ENCODE measurements around the gene CHMP1B.
A peak's percentile ranks its signal among the peaks of the same experiment; 100 is the strongest.

CHMP1B gene

DNA sequence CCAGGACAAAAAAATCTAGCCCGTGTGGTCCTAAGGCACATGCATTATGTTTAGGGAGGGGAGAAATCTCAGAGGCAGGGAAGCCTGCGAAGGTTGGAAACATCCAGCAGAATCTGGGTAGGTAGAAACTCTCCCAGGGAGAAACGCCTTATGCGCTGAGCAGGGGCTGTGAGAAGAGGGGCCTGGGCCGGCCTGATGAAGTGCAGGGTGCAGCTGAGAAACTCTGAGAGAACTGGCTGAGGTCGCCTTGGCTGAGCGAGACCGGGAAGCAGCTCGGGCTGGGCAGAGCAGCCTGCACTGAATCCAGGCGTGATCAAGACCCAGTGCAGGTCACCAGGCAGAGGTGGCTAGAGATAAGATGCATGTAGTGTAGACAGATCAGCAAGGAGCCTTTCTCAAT is 15.1 kb downstream of the CHMP1B start:
- H3K4me3 ChIP-seq (ENCODE audit: low read depth, low read length), result no peak overlapping the region
- no peak for TF ChIP-seq CTCF (IDR thresholded peaks at IDR 0.05; ENCODE audit: borderline replicate concordance, insufficient read depth, low read depth, low read length)

DNA sequence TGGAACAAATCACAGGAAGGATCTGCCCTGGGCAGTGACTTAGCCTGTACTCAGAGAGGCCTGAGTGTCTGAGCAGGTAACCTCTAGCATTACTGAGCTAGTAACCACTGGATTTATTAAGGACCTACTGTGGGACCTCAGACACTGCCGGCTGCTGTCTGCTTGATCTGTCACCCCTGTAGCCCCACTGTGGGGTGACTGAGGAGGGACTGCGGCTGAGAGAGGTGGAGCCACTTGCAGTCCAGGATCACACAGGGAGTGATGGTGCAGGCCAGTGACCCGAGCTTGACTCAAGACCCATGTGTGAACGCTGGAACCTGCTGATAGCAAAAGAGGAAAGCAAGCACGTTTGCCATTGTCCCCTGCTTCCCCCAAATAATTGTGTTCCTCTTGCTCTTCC is 15.6 kb downstream of the CHMP1B start:
- H3K4me3 ChIP-seq (ENCODE audit: low read depth, low read length), result no peak overlapping the region
- no peak for TF ChIP-seq CTCF (IDR thresholded peaks at IDR 0.05; ENCODE audit: borderline replicate concordance, insufficient read depth, low read depth, low read length)

- no peak overlapping the region for H3K4me3 ChIP-seq (ENCODE audit: low read depth, low read length)
- no peak for TF ChIP-seq CTCF (IDR thresholded peaks at IDR 0.05; ENCODE audit: borderline replicate concordance, insufficient read depth, low read depth, low read length)
Observed at GRCh38 chr18:11868230-11868629, 17.0 kb downstream of the CHMP1B start.

GRCh38 chr18:11871501-11871900 is 20.3 kb downstream of the CHMP1B start:
- H3K4me3 ChIP-seq (ENCODE audit: low read depth, low read length), result no peak overlapping the region

GRCh38 chr18:11872479-11873136 is 21.4 kb downstream of the CHMP1B start:
- peak; percentile 41 for TF ChIP-seq CTCF (IDR thresholded peaks at IDR 0.05; ENCODE audit: borderline replicate concordance, insufficient read depth, low read depth, low read length)
- no peak overlapping the region for H3K4me3 ChIP-seq (ENCODE audit: low read depth, low read length)

More at GRCh38 chr18:11871501-11871900, 20.3 kb downstream of the CHMP1B start:
- TF ChIP-seq CTCF (IDR thresholded peaks at IDR 0.05; ENCODE audit: borderline replicate concordance, insufficient read depth, low read depth, low read length), result no peak

DNA sequence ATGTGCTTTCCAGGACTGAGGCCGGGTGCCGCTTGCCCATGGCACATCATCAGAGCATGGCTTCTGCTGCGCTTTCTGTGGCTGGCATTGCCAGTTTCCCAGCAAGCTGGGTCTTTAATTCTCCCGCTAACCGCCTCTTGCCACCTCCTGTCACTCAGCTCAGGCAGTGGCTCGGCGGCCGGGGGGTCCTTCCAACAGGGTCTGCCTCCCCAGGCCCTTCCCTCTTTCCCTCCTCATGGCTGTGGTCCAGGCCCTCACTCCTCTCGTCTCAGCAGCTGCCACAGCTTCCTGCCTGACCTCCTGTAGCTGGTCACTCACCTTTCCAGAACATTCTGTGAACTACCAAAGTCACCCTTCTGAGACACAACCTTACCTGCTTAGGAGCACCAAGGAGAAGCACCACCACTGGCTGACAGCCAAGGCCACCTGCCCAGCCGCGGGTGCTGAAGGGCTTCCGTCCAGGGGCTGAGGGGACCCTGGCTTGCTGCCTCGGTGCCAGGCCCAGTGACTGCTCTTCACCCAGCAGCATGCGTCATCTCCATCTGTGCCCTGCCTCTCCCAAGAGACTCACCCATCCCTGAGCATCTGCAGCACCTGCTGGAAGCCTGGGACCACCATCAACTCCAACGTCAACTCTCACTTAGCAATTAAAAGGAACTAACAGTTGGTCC is 22.6 kb downstream of the CHMP1B start:
- TF ChIP-seq CTCF (IDR thresholded peaks at IDR 0.05; ENCODE audit: borderline replicate concordance, insufficient read depth, low read depth, low read length), result no peak
- no peak overlapping the region for H3K4me3 ChIP-seq (ENCODE audit: low read depth, low read length)

DNA sequence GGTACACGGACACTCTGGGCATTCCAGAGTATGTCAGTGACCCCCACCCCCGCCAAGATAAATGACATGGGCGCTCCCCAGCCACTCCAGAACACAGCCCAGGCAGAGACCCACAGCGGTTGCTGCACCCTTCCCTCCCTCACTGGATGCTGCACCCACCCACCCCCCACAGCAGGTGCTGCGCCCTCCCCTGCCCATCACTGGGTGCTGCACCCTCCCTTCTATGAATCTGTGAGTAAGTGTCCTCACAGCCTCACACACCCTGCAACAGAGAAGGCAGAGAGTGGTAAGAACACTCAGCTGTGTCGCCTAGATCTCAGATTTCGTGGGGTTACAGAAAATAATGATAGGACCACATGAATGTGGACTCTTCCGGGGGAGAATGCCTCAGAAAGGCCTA is 23.5 kb downstream of the CHMP1B start:
- H3K4me3 ChIP-seq (ENCODE audit: low read depth, low read length), result no peak overlapping the region
- TF ChIP-seq CTCF (IDR thresholded peaks at IDR 0.05; ENCODE audit: borderline replicate concordance, insufficient read depth, low read depth, low read length), result no peak

Measured in GM12875 (cell line).